ENCODE results near the gene PRKCA. TPM values are rescaled to one million over a fixed set of nuclear protein-coding genes. Genes with fewer than 3 reads are reported as not detected.
A peak's percentile ranks its signal among the peaks of the same experiment; 100 is the strongest.

PRKCA gene
- total and polyA plus RNA-seq, 10 of the 15 experiments (the other 5 are each of a cell fraction or from before 2014, with no cell fraction given): 0.11 to 14.6 (median 0.72) TPM

GRCh38 chr17:66301864-66302741 is at the start of gene PRKCA (continued):
- TF ChIP-seq RUNX3 (IDR thresholded peaks at IDR 0.05; ENCODE audit: low read length): no peak
- no peak for TF ChIP-seq POLR2AphosphoS5 (IDR thresholded peaks at IDR 0.05; ENCODE audit: low read length)
- TF ChIP-seq CBFB (IDR thresholded peaks at IDR 0.05; ENCODE audit: low read depth): no peak
- no peak for TF ChIP-seq SREBF1 (IDR thresholded peaks at IDR 0.05; ENCODE audit: low read length)
- no peak for TF ChIP-seq ZBTB40 (IDR thresholded peaks at IDR 0.05; ENCODE audit: borderline replicate concordance)
- TF ChIP-seq CBX3 (IDR thresholded peaks at IDR 0.05; ENCODE audit: borderline replicate concordance, low read depth): no peak
- TF ChIP-seq RBBP5 (conservative IDR thresholded peaks at IDR 0.05): no peak
- no peak for TF ChIP-seq CEBPB (IDR thresholded peaks at IDR 0.05; ENCODE audit: borderline replicate concordance in 1 of 2, low read depth in 2 of 2, low read length in 2 of 2)
- no peak for TF ChIP-seq HDAC6 (IDR thresholded peaks at IDR 0.05; ENCODE audit: unreplicated experiment)
- no peak for TF ChIP-seq SP1 (IDR thresholded peaks at IDR 0.05; ENCODE audit: low read depth, low read length)
- no peak for TF ChIP-seq ASH2L (IDR thresholded peaks at IDR 0.05; ENCODE audit: borderline replicate concordance, low read depth)
- TF ChIP-seq ZNF687 (IDR thresholded peaks at IDR 0.05): no peak
- TF ChIP-seq PAX5 (IDR thresholded peaks at IDR 0.05; ENCODE audit: borderline replicate concordance, low read depth, low read length): no peak
- TF ChIP-seq HDAC2 (IDR thresholded peaks at IDR 0.05): no peak
- TF ChIP-seq EP300 (IDR thresholded peaks at IDR 0.05; ENCODE audit: borderline replicate concordance in 1 of 2, control insufficient read depth in 1 of 2, low read depth in 2 of 2, low read length in 2 of 2): no peak
- peak in 1 of 2 experiments; percentile 54; a peak in 1 of 4 replicates for TF ChIP-seq BHLHE40 (IDR thresholded peaks at IDR 0.05; ENCODE audit: borderline replicate concordance in 1 of 2, low read depth in 2 of 2, low read length in 1 of 2)
- no peak for TF ChIP-seq RCOR1 (conservative IDR thresholded peaks at IDR 0.05; ENCODE audit: low read depth, low read length)
- TF ChIP-seq USF1 (IDR thresholded peaks at IDR 0.05; ENCODE audit: borderline replicate concordance, extremely low read length, insufficient read depth, low read depth, low read length): no peak
- no peak for TF ChIP-seq NR2C2 (IDR thresholded peaks at IDR 0.05; ENCODE audit: borderline replicate concordance, control insufficient read depth, insufficient read length, low read depth)
- peak; percentile 67 for TF ChIP-seq IKZF1 (conservative IDR thresholded peaks at IDR 0.05)

Measured in GM12878 (cell line).